K562 (cell line): ENCODE data around the gene CRB2. TPM values are rescaled to one million over a fixed set of nuclear protein-coding genes. Genes with fewer than 3 reads are reported as not detected.
A peak's percentile ranks its signal among the peaks of the same experiment; 100 is the strongest.

Experiments
- MECOM ChIP-seq: fragments of 250-450 bp; sonication (Bioruptor Pico); IDR thresholded peaks from 2 replicates; pipeline ENCODE4 v1.8.0; 2022; ENCODE audit warnings: inconsistent platforms
- SMARCA4 ChIP-seq: fragments of 450-650 bp; IDR thresholded peaks from 2 replicates; pipeline ENCODE4 v1.6.1; 2016
- SNRNP70 ChIP-seq: fragments of 200-400 bp; formaldehyde crosslinking; optimal IDR thresholded peaks from 2 replicates; pipeline ENCODE3; 2017; ENCODE audit warnings: low read depth, low read length
- ZNF324 ChIP-seq: fragments of 250-450 bp; sonication (Bioruptor Pico); IDR thresholded peaks from 2 replicates; pipeline ENCODE4 v1.4.0; 2020; ENCODE audit warnings: mild to moderate bottlenecking
- polyA plus RNA-seq, 8 experiments: library from polyadenylated mRNA; depleted of rRNA in 4 of 8; stranded (reverse) in 5 of 8; unstranded in 3 of 8; fragments of >200 nt; fragmentation: Nextera tagmentation in 2 of 8; fragmentation: Illumina TruSeq in 1 of 8; extraction: Ambion mirVana in 2 of 8; extraction: Trizol in 1 of 8; gene quantifications; 2 replicates each; pipeline versions ENCODE4 v1.2.1 to v1.2.3, GENCODE V29; 2011 to 2014; ENCODE audit warnings: inconsistent platforms in 1 of 8, missing spikeins in 1 of 8
- total RNA-seq, 7 experiments: library from RNA; depleted of rRNA in 6 of 7; stranded (reverse); fragments of >200 nt in 6 of 7; fragmentation: Illumina TruSeq in 2 of 7; extraction: Trizol in 2 of 7; gene quantifications; 2 replicates each; pipeline versions ENCODE4 v1.2.1 to v1.2.3, GENCODE V29; 2011 to 2021; ENCODE audit warnings: low replicate concordance in 1 of 7
- TF ChIP-seq, protein P1 (sequence below): fragments of 250-450 bp; sonication (Bioruptor Pico); IDR thresholded peaks from 2 replicates; pipeline ENCODE4 v1.4.0; 2020; ENCODE audit warnings: mild to moderate bottlenecking
- TF ChIP-seq, protein P2 (sequence below), 3 experiments: fragments of 200-800 bp in 1 of 3; sonication (Bioruptor generic) in 1 of 3; sonication (generic) in 1 of 3; formaldehyde crosslinking in 1 of 3; IDR thresholded peaks; 2 replicates each; pipeline versions ENCODE4 v1.6.1 to v1.8.0; 2016 to 2022; ENCODE audit warnings: mild to moderate bottlenecking in 2 of 3, missing compliant biosample characterization in 2 of 3, missing genetic modification characterization in 2 of 3, missing genetic modification reagents in 1 of 3
- TF ChIP-seq, protein P3 (sequence below): fragments of 450-650 bp; IDR thresholded peaks from 2 replicates; pipeline ENCODE4 v1.7.0; 2016; ENCODE audit warnings: borderline replicate concordance
- TF ChIP-seq, protein P4 (sequence below): fragments of 450-650 bp; IDR thresholded peaks from 2 replicates; pipeline ENCODE4 v1.6.1; 2016; ENCODE audit warnings: missing biosample characterization, missing genetic modification characterization

CRB2 gene
- total and polyA plus RNA-seq, 9 of the 15 experiments (the other 6 are each of a cell fraction or from before 2014, with no cell fraction given), result 0.13 to 1.2 (median 0.25) TPM; not detected in 2

DNA sequence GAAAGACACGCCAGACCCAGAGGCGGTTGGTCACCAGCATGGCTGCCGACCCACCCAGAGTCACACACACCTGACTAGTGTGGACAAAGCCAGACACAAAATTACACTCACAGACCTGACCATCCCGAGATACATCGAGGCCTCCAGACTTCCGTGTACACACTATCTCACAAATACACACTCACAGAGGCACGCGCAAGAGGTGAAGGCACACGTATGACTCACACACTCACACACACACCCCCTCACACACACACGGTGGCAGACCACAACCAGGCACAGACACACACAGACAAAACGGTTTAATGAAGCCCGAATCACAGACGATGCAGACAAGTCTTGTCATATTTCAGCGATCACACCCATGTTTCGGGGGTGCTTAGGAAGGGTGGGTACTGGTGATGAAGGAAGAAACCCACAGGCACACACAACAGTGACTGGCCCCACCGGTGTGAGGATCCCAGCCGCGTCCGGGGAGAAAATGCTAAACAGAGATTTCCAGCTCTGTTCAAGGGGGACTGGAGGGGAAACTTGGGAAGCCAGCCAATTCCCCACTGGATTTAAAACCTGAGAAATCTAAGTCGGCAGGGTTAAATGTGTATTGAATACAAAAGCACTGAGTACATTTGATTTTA lies 51.3 kb downstream of the CRB2 start (continued):
- TF ChIP-seq, protein P1, sequence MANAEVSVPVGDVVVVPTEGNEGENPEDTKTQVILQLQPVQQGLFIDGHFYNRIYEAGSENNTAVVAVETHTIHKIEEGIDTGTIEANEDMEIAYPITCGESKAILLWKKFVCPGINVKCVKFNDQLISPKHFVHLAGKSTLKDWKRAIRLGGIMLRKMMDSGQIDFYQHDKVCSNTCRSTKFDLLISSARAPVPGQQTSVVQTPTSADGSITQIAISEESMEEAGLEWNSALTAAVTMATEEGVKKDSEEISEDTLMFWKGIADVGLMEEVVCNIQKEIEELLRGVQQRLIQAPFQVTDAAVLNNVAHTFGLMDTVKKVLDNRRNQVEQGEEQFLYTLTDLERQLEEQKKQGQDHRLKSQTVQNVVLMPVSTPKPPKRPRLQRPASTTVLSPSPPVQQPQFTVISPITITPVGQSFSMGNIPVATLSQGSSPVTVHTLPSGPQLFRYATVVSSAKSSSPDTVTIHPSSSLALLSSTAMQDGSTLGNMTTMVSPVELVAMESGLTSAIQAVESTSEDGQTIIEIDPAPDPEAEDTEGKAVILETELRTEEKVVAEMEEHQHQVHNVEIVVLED (CRISPR knock-in tag), result no peak
- TF ChIP-seq, protein P2, sequence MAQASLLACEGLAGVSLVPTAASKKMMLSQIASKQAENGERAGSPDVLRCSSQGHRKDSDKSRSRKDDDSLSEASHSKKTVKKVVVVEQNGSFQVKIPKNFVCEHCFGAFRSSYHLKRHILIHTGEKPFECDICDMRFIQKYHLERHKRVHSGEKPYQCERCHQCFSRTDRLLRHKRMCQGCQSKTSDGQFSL (CRISPR knock-in tag; IDR thresholded peaks at IDR 0.05), result 0 out of 2 replicates have a peak, but pooled peaks have one; percentile 18
- TF ChIP-seq, protein P2 (tag; IDR thresholded peaks at IDR 0.05), result no peak
- TF ChIP-seq SNRNP70, result no peak
- no peak for TF ChIP-seq SMARCA4
- no peak for TF ChIP-seq MECOM
- TF ChIP-seq, protein P3, sequence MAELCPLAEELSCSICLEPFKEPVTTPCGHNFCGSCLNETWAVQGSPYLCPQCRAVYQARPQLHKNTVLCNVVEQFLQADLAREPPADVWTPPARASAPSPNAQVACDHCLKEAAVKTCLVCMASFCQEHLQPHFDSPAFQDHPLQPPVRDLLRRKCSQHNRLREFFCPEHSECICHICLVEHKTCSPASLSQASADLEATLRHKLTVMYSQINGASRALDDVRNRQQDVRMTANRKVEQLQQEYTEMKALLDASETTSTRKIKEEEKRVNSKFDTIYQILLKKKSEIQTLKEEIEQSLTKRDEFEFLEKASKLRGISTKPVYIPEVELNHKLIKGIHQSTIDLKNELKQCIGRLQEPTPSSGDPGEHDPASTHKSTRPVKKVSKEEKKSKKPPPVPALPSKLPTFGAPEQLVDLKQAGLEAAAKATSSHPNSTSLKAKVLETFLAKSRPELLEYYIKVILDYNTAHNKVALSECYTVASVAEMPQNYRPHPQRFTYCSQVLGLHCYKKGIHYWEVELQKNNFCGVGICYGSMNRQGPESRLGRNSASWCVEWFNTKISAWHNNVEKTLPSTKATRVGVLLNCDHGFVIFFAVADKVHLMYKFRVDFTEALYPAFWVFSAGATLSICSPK, result no peak
- no peak for TF ChIP-seq ZNF324 (CRISPR knock-in tag)
- TF ChIP-seq, protein P4, sequence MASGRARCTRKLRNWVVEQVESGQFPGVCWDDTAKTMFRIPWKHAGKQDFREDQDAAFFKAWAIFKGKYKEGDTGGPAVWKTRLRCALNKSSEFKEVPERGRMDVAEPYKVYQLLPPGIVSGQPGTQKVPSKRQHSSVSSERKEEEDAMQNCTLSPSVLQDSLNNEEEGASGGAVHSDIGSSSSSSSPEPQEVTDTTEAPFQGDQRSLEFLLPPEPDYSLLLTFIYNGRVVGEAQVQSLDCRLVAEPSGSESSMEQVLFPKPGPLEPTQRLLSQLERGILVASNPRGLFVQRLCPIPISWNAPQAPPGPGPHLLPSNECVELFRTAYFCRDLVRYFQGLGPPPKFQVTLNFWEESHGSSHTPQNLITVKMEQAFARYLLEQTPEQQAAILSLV (tag), result no peak
